Right atrium auricular region (tissue), 2 donors: Measurements from ENCODE around the gene ACP1. TPM values are rescaled to one million over a fixed set of nuclear protein-coding genes. Genes with fewer than 3 reads are reported as not detected.
"Not testable (repeated sequence)": the region's sequence is repeated elsewhere in the genome, so short reads cannot be mapped to it uniquely, and the experiment has no call there.

Experiments used
- DNase-seq: peaks from one replicate; pipeline ENCODE4 v3.0.0-alpha.2; 2019; ENCODE audit warnings: low spot score
- H3K27ac ChIP-seq, 2 donors: fragments of 200-600 bp; sonication (generic); 1 replicate in 1 of 2; 2 replicates in 1 of 2; pipeline ENCODE4 v1.5.1; 2016 to 2019
- H3K27me3 ChIP-seq, 2 donors: fragments of 200-600 bp; sonication (generic); one replicate each; pipeline versions ENCODE4 v1.5.1 to v1.6.0; 2017 to 2019
- H3K36me3 ChIP-seq: fragments of 200-600 bp; sonication (generic); one replicate; pipeline ENCODE4 v1.5.1; 2016
- H3K4me1 ChIP-seq, 2 donors: fragments of 200-600 bp; sonication (generic); one replicate each; pipeline versions ENCODE4 v1.5.1 to v1.6.0; 2017 to 2019
- H3K4me3 ChIP-seq, 2 donors: fragments of 200-600 bp; sonication (generic); 1 replicate in 1 of 2; 2 replicates in 1 of 2; pipeline ENCODE4 v1.5.1; 2017 to 2019; ENCODE audit warnings: mild to moderate bottlenecking in 1 of 2, moderate library complexity in 1 of 2
- H3K9me3 ChIP-seq, 2 donors: fragments of 200-600 bp; sonication (generic); one replicate each; pipeline ENCODE4 v1.5.1; 2019
- total RNA-seq, 2 donors: library from RNA; depleted of rRNA; stranded (reverse); fragments of >200 nt; gene quantifications; one replicate each; pipeline ENCODE4 v1.1.0, GENCODE V29; 2016
- TF ChIP-seq, protein P1 (sequence below), 2 donors: fragments of 200-600 bp; sonication (generic); IDR thresholded peaks; one replicate each; pipeline ENCODE4 v1.5.1; 2019; ENCODE audit warnings: antibody characterized with exemption in 2 of 2

ACP1 gene
- total RNA-seq, 2 donors from 2014 or later: 46.2 to 59.5 TPM

DNA sequence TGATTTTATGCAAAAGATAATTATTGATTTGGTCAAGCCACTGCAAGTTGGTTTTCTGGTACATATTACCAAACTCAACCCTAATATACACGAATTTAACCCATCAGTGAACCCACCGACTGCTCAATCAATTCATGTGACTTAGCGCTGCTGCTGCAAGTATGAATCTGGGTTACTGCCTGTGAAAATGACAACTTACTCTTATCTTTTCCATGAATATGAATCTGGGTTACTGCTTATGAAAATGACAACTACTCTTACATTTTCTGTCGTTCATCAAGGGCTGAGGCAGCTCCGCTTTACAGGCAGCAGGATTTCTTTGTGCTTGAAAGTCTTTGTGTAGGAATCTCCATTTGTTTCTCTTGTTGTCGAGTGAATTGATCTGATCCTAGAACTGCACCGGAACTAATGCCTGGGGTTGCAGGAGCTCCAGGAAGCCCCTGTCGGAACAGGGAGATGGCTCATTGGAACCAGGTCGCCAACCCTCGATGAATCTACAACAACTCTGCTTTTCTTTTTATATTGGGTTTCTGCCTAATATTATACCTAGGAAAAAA, 45.3 kb downstream of the ACP1 start:
- no peak overlapping the region for H3K27ac ChIP-seq
- no peaks in the 10 kb centered on the region for H3K4me1 ChIP-seq
- DNase-seq: no peak
- TF ChIP-seq, protein P1, sequence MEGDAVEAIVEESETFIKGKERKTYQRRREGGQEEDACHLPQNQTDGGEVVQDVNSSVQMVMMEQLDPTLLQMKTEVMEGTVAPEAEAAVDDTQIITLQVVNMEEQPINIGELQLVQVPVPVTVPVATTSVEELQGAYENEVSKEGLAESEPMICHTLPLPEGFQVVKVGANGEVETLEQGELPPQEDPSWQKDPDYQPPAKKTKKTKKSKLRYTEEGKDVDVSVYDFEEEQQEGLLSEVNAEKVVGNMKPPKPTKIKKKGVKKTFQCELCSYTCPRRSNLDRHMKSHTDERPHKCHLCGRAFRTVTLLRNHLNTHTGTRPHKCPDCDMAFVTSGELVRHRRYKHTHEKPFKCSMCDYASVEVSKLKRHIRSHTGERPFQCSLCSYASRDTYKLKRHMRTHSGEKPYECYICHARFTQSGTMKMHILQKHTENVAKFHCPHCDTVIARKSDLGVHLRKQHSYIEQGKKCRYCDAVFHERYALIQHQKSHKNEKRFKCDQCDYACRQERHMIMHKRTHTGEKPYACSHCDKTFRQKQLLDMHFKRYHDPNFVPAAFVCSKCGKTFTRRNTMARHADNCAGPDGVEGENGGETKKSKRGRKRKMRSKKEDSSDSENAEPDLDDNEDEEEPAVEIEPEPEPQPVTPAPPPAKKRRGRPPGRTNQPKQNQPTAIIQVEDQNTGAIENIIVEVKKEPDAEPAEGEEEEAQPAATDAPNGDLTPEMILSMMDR (IDR thresholded peaks at IDR 0.05): no peak
- H3K36me3 ChIP-seq: no peaks in the 10 kb centered on the region
- no peaks in the 10 kb centered on the region for H3K27me3 ChIP-seq
- H3K4me3 ChIP-seq: no peak overlapping the region
- H3K9me3 ChIP-seq: no peaks in the 10 kb centered on the region

DNA sequence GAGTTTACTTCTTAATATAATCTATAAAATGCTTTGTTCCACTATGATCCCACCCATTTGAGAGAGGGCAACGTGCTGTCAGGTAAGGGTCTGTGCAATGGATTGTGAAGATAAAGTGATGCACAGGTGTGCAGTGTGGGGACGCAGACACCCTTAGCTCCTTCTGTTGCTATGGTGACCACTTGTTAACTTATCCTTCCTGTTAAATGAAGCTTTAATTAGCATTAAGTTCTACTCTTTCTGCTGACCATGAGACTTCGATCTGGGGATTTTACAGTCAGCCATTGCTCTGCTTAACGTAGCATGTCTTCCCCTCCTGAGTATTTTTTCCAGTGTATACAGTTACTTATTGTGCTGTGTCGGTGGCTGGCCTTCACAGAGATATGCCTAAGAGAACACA, 46.2 kb downstream of the ACP1 start:
- H3K4me1 ChIP-seq: no peaks in the 10 kb centered on the region
- no peaks in the 10 kb centered on the region for H3K36me3 ChIP-seq
- H3K27me3 ChIP-seq: no peaks in the 10 kb centered on the region
- no peak overlapping the region for H3K27ac ChIP-seq
- H3K4me3 ChIP-seq: no peak overlapping the region
- DNase-seq: no peak
- TF ChIP-seq, protein P1 (IDR thresholded peaks at IDR 0.05): no peak
- H3K9me3 ChIP-seq: no peaks in the 10 kb centered on the region

DNA sequence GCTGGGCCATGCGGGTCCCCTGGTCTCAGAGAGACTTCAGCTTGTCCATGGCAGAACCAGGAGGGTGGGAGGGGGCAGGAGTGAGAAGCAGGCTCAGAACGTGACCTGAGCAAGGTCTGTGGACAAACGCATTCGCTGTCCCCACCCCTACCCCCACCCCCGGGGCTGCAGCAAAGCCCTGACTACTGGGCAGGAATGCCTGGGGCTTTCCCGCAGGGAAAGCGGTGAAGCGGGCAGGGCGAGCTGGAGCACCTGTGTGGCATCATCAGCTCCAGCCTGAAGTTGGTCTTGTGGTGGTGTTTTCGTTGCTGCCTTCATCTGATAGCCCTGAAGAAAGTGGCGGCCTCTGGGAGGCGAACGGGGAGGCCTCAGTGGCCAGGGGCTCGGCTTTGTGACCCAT, 49.2 kb downstream of the ACP1 start:
- no peaks in the 10 kb centered on the region for H3K36me3 ChIP-seq
- H3K27me3 ChIP-seq: no peaks in the 10 kb centered on the region
- no peak overlapping the region for H3K4me3 ChIP-seq
- H3K4me1 ChIP-seq: no peaks in the 10 kb centered on the region
- DNase-seq: no peak
- TF ChIP-seq, protein P1 (IDR thresholded peaks at IDR 0.05): no peak
- H3K27ac ChIP-seq: no peak overlapping the region
- no peaks in the 10 kb centered on the region for H3K9me3 ChIP-seq

DNA sequence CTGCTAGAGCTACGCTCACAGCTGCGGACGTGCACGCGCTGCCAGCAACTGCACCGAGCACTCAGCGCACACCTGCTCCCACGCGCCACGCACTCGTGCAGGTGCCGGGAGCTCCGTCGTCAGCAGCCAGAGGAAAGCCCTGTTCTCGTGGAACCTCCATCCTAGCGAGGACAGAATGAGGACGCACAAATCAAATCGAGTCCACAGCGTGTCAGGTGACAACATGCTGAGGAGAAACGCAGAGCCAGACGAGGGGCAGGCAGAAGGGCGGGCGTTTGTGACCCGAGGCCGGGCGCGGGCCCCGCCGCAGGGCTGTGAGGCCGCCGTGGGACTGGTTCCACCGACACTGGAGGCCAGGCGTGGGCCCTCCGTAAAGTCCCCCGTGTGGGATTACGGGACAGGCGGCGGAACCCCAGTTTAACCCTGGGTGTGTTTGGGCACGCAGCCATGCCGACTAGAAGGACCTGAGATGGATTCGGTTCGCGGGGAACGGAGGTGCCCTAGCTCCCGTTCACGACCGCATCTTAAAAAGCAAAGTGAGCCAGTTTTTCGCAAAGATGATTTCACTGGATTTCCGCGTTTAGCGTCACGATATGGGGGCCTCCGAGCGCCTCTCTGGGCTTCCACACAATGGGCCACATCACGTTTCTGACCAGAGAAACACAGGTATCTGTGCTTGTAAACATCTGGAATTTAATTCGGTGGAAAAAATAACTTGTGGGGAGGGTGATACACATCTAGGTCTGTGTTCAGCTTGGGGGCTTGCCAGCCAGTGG, 50.0 kb downstream of the ACP1 start:
- TF ChIP-seq, protein P1 (IDR thresholded peaks at IDR 0.05): no peak
- H3K36me3 ChIP-seq: no peaks in the 10 kb centered on the region
- no peaks in the 10 kb centered on the region for H3K9me3 ChIP-seq
- no peak overlapping the region for H3K27ac ChIP-seq
- no peak overlapping the region for H3K4me3 ChIP-seq
- no peaks in the 10 kb centered on the region for H3K27me3 ChIP-seq
- no peak for DNase-seq
- no peaks in the 10 kb centered on the region for H3K4me1 ChIP-seq

DNA sequence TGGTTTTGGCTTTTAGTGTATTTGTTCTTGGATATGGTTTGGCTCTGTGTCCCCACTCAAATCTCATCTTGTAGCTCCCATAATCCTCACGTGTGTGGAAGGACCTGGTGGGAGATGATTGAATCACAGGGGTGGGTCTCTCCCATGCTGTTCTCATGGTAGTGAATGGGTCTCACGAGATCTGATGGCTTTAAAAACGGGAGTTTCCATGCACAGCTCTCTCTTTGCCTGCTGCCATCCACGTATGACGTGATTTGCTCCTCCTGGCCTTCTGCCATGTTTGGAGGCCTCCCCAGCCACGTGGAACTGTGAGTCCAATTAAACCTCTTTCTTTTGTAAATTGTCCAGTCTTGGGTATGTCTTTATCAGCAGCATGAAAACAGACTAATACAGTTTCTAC, 51.2 kb downstream of the ACP1 start:
- H3K27me3 ChIP-seq, DNase-seq, H3K9me3 ChIP-seq, H3K36me3 ChIP-seq, H3K27ac ChIP-seq, H3K4me1 ChIP-seq, H3K4me3 ChIP-seq: not testable (repeated sequence)

DNA sequence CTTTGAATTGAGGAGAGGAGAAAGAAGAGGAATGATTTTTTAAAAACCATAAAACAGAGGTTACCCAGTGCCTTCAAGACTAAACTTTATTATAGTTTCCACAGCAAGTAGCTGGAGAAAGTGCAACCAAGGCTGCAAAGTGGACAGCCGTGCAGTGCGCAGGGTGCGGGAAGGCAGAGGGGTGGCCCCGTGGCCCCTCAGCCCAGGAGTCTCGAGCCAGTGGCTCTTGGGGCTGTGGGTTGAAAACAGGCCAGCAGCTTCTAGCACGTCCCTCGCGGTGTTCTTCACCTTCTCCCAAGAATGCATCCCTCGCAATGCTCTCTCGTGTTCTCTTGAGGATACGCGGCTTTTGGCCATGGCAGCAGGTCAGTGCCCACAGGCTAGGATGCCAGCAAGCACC, 51.6 kb downstream of the ACP1 start:
- H3K36me3 ChIP-seq: no peaks in the 10 kb centered on the region
- TF ChIP-seq, protein P1 (IDR thresholded peaks at IDR 0.05): no peak
- DNase-seq: no peak

More for the DNA sequence above, 51.6 kb downstream of the ACP1 start:
- Histone ChIP-seq H3K27ac (no peak overlapping the region), H3K9me3 (no peaks in the 10 kb centered on the region), H3K4me3 (no peak overlapping the region), H3K27me3 (no peaks in the 10 kb centered on the region), H3K4me1 (no peaks in the 10 kb centered on the region)
